ENCODE results near the gene ZGRF1. TPM values are rescaled to one million over a fixed set of nuclear protein-coding genes. Genes with fewer than 3 reads are reported as not detected.
"Not testable (repeated sequence)": the region's sequence is repeated elsewhere in the genome, so short reads cannot be mapped to it uniquely, and the experiment has no call there.

Gene ZGRF1
- polyA plus RNA-seq, 1 donor from 2014 or later = 18.0 TPM

DNA sequence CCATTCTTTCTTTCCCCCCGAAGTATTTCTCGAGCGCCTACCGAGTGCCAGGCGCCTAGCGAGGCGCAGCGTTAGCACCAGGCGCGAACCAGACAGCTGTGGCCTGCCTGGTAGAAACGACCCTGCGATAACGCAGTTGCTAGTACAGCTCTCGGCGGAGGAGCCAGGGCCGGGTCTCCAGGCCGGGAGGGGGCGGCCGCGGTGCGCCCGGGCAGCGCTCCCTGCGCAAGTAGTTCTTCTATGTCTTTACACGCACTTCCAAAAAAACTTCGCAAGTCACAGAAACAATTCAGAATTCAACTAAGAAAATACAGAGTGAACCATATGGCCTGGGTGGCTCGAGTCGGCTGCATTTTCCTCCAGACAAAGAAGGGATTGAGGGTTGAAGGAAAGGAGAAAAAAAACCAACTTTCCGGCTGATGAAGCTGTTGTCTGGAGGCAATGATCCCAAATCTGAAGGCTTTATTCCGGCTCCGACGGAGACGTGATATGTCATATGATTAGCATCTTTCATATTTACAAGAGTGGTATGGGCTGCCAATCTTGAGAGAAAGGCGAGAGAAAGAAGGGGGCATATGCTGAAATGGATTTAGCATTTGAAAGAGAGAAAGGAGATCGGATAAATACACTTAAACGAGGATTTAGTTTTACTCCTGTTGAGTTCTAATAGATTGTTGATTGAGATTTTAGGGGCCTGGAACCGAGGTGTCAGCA lies 113.5 kb downstream of the ZGRF1 start:
- TF ChIP-seq MXI1 (conservative IDR thresholded peaks at IDR 0.05; ENCODE audit: poor library complexity, severe bottlenecking) (no peak), EP300 (conservative IDR thresholded peaks at IDR 0.05; ENCODE audit: poor library complexity, severe bottlenecking) (no peak), RAD21 (conservative IDR thresholded peaks at IDR 0.05) (no peak), EZH2 (IDR thresholded peaks at IDR 0.05; ENCODE audit: borderline replicate concordance, insufficient read depth, low read length, poor library complexity, severe bottlenecking) (no peak), TAF1 (IDR thresholded peaks at IDR 0.05; ENCODE audit: low read depth) (no peak), SMC3 (conservative IDR thresholded peaks at IDR 0.05; ENCODE audit: poor library complexity) (no peak), POLR2AphosphoS5 (IDR thresholded peaks at IDR 0.05) (no peak)
- TF ChIP-seq, protein P1, sequence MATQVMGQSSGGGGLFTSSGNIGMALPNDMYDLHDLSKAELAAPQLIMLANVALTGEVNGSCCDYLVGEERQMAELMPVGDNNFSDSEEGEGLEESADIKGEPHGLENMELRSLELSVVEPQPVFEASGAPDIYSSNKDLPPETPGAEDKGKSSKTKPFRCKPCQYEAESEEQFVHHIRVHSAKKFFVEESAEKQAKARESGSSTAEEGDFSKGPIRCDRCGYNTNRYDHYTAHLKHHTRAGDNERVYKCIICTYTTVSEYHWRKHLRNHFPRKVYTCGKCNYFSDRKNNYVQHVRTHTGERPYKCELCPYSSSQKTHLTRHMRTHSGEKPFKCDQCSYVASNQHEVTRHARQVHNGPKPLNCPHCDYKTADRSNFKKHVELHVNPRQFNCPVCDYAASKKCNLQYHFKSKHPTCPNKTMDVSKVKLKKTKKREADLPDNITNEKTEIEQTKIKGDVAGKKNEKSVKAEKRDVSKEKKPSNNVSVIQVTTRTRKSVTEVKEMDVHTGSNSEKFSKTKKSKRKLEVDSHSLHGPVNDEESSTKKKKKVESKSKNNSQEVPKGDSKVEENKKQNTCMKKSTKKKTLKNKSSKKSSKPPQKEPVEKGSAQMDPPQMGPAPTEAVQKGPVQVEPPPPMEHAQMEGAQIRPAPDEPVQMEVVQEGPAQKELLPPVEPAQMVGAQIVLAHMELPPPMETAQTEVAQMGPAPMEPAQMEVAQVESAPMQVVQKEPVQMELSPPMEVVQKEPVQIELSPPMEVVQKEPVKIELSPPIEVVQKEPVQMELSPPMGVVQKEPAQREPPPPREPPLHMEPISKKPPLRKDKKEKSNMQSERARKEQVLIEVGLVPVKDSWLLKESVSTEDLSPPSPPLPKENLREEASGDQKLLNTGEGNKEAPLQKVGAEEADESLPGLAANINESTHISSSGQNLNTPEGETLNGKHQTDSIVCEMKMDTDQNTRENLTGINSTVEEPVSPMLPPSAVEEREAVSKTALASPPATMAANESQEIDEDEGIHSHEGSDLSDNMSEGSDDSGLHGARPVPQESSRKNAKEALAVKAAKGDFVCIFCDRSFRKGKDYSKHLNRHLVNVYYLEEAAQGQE (IDR thresholded peaks at IDR 0.05; ENCODE audit: borderline replicate concordance) = no peak
- TF ChIP-seq, protein P2, sequence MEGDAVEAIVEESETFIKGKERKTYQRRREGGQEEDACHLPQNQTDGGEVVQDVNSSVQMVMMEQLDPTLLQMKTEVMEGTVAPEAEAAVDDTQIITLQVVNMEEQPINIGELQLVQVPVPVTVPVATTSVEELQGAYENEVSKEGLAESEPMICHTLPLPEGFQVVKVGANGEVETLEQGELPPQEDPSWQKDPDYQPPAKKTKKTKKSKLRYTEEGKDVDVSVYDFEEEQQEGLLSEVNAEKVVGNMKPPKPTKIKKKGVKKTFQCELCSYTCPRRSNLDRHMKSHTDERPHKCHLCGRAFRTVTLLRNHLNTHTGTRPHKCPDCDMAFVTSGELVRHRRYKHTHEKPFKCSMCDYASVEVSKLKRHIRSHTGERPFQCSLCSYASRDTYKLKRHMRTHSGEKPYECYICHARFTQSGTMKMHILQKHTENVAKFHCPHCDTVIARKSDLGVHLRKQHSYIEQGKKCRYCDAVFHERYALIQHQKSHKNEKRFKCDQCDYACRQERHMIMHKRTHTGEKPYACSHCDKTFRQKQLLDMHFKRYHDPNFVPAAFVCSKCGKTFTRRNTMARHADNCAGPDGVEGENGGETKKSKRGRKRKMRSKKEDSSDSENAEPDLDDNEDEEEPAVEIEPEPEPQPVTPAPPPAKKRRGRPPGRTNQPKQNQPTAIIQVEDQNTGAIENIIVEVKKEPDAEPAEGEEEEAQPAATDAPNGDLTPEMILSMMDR (IDR thresholded peaks at IDR 0.05; ENCODE audit: poor library complexity, severe bottlenecking) = no peak
- H2AFZ ChIP-seq (ENCODE audit: low read depth, low read length) = no peak overlapping the region
- no peaks in the 10 kb centered on the region for H3F3A ChIP-seq (ENCODE audit: insufficient read depth, low read length, poor library complexity, severe bottlenecking)
- peaks cover 79% of the 10 kb centered on the region for H3K27me3 ChIP-seq (ENCODE audit: insufficient read depth, low read depth, low read length)
- no peaks in the 10 kb centered on the region for H3K79me2 ChIP-seq (replicated peaks; ENCODE audit: insufficient read depth, low read length)
- H3K4me3 ChIP-seq (ENCODE audit: low read length) = no peak overlapping the region
- no peaks in the 10 kb centered on the region for H3K9me2 ChIP-seq (ENCODE audit: insufficient read depth, low read length)
- no peak overlapping the region for H3K4me2 ChIP-seq (ENCODE audit: low read length)
- H3K9me3 ChIP-seq (ENCODE audit: low read length) = peaks cover 7% of the 10 kb centered on the region
- H3K27ac ChIP-seq (ENCODE audit: low read length) = no peak overlapping the region
- no peaks in the 10 kb centered on the region for H4K20me1 ChIP-seq (ENCODE audit: insufficient read depth)
- no peak overlapping the region for H3K9ac ChIP-seq (ENCODE audit: low read length)
- no peaks in the 10 kb centered on the region for H3K36me3 ChIP-seq (ENCODE audit: insufficient read depth, low read length)

DNA sequence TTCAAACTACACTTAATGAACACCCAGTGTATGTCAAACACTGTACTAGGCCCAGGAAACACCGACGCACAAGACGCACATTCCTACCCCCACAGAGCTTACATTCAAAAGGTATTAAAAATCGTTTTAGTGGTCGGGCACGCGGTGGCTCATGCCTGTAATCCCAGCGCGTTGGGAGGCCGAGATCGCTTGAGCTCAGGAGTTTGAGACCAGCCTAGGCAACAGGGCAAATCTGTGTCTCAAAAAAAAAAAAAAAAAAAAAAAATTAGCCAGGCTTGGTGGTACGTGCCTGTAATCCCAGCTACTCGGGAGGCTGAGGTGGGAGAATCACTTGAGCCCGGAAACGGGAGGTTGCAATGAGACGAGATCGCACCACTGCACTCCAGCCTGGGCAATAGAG lies 114.3 kb downstream of the ZGRF1 start:
- H3K4me3 ChIP-seq (ENCODE audit: low read length); H3F3A ChIP-seq (ENCODE audit: insufficient read depth, low read length, poor library complexity, severe bottlenecking); H3K36me3 ChIP-seq (ENCODE audit: insufficient read depth, low read length); H2AFZ ChIP-seq (ENCODE audit: low read depth, low read length); H4K20me1 ChIP-seq (ENCODE audit: insufficient read depth); H3K9me3 ChIP-seq (ENCODE audit: low read length); H3K4me2 ChIP-seq (ENCODE audit: low read length); H3K9ac ChIP-seq (ENCODE audit: low read length); H3K27ac ChIP-seq (ENCODE audit: low read length); H3K9me2 ChIP-seq (ENCODE audit: insufficient read depth, low read length); H3K79me2 ChIP-seq (replicated peaks; ENCODE audit: insufficient read depth, low read length): not testable (repeated sequence)
- H3K27me3 ChIP-seq (ENCODE audit: insufficient read depth, low read depth, low read length) = peaks cover 86% of the 10 kb centered on the region
